GM19193 (cell line): ENCODE results near the gene FBXL17.

Experiments
- POLR2A ChIP-seq: IDR thresholded peaks from 4 replicates; pipeline ENCODE4 v1.6.1; 2011; ENCODE audit not compliant: insufficient read depth, insufficient read length; ENCODE audit errors: extremely low read depth

Gene FBXL17

DNA sequence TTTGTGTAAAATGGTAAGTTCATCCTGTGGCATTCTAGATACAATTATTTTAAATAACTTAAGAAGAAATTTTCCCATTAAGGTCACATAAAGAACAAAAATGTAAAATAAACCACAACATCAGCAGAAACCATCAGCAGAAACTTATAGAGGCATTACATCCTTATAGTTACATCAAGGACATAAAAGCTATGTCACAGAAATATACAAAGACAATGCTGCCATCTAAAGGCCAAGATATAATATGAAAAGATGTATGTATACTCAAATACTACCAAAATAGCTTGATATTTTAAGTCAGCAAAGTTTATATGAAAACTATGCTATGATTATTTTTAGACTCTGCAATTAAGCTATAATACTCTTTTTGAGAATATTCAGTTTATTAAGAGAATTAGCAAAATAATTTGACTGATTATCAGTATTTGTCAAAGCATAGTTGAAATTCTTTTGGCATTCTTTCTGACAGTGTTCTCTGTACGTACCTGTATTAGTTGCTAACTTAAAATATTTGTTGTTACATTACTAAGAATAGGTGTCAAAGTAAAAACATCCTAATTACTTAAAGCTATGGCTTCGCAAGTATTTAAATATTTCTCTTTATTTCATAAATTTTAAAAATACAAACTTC is 36.2 kb downstream of the FBXL17 start:
- no peak for TF ChIP-seq POLR2A

DNA sequence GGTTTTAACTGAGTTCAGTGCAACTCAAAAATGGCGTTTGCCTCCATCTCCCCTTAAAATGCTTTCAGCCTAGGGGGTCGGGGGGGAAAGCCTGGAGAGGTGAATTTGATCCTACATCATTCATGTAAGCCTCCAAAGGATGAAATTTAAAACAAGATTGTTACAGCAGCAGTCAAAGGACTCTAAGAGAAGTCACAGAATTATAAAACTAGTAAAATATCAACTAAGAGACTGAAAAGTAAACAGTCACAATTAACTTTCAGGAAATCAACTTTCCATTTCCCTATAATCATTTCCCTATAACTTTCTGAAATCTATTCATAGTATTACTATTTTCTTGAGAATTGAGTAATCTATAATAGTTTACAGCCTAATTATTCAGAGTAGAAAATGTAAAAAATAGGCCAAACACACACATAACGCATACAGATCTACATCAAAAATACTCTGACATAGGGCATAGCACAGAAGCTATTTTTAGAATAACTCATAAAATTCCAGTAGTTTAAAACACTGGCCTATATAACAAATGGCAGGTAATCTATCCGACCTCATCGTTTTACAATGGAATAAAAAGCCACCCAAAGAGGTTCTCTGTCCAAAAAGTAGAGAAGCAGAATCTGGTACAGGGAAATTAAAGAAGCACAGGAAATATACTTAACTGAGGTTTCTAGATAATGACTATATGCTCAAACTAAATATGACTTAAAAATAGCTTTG is 37.6 kb downstream of the FBXL17 start:
- TF ChIP-seq POLR2A = no peak

DNA sequence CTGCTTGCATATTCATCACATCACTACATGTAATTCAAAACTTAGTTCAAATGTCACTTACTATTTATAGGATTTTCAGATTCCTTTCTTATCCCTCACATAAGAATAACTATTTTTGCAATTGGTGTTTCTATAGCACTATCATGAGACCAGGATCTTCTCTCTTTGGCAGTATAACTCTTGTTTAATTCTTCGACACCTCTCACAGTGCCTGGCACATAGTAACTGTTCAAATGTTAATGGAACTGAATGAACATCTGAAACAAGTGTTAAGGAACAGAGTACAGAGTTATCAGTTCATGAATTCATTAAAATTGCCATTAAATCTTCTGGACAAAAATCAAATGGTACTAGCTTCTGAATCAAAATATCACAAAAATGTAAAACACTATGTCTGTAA is 40.0 kb downstream of the FBXL17 start:
- no peak for TF ChIP-seq POLR2A

DNA sequence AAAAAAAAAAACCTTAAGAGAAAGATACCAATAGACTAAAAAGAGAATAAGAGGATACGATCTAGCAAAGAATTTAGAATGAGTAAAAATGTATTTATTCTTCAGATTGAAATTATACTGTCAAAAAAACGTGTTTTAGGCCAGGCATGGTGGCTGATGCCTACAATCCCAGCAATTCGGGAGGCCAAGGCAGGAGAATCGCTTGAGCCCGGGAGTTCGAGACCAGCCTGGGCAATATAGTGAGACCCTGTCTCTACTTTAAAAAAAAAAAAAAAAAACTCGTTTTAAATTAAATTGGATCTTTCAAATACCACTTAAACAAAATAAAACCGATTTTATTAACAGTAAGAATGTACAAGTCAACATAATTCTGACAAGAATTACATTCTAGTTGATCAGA is 41.8 kb downstream of the FBXL17 start:
- no peak for TF ChIP-seq POLR2A

DNA sequence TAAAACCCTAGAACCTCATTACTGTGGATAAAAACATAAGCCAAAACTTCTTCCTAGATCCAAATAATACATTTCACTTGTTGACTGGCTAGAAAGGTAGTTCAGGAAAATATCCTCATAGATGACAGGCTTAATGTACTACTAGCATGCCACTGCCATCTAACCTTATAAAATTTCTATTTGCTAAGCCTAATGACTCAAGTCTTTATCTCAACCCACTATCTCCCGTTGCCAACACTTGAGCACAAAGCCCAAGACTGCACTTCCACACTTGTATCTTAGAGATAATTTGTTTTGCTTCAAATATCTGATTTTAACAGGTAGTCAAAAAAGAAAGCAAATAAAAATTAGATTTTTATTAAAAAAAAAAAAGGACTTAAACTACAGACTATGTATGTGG is 42.7 kb downstream of the FBXL17 start:
- no peak for TF ChIP-seq POLR2A

DNA sequence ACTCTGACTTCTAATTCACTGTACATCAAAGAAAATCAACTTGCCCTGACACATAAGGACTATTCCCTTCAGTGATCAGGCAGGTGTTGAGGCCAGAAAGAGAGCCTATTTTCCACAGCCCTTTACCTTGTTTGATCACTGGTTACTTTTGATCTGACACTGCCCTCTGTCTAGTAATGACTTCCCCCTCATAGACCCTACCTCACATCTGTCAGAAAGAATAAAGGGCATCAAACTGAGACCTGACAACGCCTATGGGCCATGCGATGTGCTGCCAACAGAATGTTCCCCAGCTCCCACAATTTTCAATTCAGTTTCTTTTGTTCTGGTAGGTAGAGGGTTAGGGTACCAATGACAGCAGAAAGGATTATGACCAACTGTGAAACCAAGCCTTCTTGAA is 47.7 kb downstream of the FBXL17 start:
- TF ChIP-seq POLR2A = no peak

DNA sequence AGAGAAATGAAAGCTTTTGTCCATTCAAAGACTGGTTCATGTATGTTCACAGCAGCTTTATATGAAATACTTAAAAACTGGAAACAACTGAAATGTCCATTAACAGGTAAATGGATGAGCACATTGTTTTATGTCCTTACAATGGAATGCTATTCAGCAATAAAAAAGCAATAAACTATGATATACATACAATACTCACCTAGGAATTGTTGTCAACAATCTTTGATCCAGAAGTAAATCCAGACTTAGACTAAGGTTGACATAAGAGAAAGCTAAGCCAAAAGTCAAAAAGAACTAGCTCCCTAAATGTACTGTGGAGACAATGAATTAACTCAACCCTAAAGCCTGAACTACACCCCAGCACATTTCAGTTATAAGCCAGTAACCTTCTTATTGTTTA is 54.9 kb downstream of the FBXL17 start:
- TF ChIP-seq POLR2A = no peak

DNA sequence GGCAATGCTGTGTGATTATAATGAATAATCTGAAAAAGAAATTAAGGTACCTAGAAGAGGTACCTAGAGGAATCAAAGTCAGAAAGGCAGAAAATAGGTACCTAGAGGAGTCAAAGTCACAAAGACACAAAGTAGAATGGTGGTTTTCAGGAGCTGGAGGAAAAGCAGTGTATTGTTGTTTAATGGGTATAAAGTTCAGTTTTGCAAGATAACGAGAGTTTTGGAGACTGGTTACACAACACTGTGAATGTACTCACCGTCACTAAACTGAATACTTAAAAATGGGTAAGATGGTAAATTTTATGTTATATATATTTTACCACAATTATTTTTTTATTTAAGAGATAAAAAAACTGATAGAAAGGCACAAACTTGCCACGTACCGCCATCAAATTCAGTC is 57.0 kb downstream of the FBXL17 start:
- TF ChIP-seq POLR2A = no peak

DNA sequence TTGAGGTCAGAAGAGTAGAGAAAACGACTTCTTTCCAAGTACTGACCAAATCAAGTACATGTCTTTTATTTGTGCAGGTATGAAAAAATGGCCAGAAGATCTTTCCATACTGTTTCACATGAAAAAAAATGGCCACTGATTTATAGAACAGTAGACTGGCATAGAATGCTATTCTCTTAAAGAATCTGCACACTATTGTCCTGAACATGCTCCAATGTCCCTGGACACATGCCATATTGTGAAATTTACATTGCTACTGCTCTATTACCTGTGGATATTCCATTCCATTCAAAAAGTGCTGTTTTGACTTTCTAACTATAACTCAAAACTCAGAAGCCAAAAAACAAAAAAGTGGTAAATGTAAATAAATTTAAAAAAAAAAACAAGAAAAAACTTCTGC is 60.6 kb downstream of the FBXL17 start:
- no peak for TF ChIP-seq POLR2A

DNA sequence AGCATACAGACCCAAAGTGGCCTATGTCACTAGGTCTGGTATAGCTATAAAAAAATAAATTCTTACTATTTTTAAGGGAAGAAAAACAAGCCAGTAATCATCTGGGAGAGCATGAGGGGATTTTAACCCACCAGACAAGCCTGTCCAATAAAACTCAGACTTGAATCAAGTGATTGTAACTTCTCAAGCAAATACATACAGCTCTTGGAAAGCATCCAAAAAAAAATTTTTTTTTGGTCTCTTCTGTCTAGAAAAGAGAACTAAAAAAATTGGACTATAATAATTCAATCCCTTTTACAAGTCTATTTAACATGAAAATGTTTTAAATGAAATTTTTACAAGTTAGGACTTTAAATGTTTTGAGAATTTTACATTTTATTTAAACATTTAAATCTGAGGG is 61.7 kb downstream of the FBXL17 start:
- TF ChIP-seq POLR2A = no peak

DNA sequence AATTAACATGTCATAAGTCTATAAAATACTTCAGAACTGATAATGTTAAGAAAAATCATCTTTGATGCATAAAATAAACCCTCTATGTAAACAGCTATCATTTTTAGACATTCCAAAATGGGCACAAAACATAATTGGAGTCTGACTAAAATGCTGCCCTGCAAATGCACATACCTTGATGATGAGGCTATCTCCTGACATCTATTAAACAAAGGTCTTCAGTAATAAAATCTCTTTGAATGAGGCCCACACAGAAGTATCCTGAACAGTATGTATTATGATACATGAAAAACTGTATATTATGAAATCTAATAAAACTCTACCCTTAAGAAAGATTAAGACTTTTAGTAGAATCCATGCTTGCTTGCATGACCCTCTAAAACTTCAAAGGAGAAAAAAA is 66.1 kb downstream of the FBXL17 start:
- TF ChIP-seq POLR2A = no peak

DNA sequence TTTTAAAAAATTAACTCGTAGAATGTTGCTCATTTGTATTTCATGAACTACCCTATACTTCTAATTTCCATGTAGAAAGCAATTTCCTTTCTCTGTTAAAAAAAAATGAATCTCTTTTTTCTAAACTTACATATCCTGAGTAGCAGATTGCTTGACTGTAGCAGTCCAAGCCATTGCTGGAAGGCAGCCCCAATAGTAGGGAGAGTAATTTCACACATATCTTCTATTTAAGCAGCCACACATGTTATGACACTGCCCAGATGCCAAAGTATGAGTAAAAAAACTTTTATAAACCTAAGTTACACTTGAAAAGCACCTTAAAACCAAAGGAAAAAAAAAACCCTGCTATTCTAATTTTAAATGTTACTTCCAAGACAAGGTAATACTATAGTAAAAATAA is 69.6 kb downstream of the FBXL17 start:
- TF ChIP-seq POLR2A = no peak

DNA sequence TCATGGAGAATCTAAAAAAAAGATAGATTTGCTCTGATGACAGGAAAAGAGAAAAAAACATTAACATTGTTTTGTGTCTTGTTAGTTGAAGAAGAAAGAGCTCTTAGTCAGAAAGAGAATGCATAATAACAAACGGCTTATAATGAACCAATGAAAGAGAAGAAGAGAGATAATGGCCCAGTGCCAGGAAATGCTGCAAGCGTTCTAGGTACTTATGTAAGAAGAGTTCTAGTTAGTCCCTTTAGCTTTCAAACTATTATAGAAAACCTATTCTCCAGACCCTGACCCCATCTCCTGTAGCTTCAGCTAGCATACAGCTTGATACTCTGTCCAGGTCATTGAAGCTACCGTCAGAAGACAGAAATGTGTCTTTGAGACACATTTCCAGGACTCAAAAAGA is 70.2 kb downstream of the FBXL17 start:
- TF ChIP-seq POLR2A = no peak

DNA sequence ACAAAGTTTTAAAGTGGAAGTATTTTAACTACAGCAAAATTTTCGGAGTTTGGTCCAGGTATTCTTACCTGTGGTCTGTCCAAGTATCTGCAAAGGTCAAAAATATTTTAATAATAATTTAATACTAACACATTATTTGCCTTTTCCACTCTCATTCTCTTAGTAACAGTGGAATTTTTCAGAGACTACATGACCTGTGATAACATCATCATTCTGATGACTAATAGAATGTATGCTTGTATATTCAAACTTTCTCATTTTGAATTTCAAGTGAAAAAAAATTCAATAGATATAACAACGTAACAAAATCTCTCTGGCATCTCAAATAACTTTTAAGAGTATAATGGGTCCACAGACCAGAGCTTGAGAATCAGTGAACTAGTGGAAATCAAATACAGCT is 78.3 kb downstream of the FBXL17 start:
- TF ChIP-seq POLR2A = no peak

DNA sequence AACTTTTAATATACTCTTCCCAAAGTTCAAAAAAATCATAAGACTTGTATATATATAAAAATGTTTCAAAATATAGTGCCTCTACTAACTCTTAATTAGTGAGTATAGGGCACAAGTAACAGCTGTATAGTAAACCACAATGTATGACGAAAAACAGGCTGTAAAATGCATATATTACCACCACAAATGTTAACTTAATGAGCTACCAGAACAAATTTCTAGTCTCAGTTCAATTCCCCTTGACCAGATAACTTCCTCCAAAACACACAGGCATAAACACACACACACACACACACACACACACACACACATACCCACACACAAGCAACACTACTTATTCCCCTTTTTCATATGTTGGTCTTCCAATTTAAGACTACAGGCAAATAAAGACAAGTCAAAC is 78.8 kb downstream of the FBXL17 start:
- no peak for TF ChIP-seq POLR2A

DNA sequence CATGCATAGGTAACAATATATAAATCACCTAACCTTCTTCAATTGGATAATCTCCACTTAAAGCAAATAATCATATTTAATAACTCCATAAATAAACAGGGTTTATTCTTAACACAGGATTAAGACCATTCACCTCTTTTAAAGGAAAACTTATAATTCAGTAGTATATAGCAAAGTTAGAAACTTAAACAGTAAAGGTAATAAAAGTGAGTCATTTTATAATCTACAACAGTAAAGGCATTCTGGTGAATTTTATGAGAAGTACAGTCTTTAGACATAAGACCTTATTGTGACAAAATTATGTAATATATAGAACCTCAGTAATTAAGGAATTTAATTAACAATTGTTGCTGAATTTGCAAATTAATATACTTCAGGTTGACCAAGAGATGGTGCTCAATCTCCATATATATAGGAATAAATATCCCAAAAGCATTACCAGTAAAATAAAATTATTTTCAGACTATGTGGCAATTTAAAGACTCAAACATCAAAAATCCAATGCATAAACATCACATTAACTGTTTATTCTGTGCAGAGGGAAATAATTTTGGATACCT is 84.8 kb downstream of the FBXL17 start:
- TF ChIP-seq POLR2A = no peak
